Cerebellar cortex (tissue), 1 donor: ENCODE data around the gene SPRR5.

Experiments used
- DNase-seq: peaks from one replicate; pipeline ENCODE4 v3.0.0-alpha.2; 2015; ENCODE audit warnings: low spot score

The SPRR5 gene

DNA sequence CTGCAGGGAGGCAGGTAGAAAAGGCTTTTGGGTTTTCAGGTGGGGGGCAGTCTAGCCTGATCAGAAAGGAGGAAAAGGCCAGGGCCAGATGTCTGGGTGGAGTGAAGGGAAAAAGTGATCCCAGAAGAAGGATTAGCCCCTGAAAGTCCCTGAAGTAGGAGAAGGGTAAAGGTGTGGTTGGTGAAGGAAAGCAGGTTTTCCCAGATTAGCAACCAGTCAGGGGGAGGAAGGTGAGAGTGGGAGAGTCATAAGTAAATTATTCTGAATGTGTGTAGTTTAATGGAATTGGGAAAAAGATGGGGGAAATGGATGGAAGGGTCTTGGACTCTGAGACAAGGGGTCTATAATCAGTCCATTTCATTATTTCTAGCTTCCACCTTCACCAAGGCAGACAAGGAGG, 36.2 kb downstream of the SPRR5 start:
- no peak for DNase-seq

DNA sequence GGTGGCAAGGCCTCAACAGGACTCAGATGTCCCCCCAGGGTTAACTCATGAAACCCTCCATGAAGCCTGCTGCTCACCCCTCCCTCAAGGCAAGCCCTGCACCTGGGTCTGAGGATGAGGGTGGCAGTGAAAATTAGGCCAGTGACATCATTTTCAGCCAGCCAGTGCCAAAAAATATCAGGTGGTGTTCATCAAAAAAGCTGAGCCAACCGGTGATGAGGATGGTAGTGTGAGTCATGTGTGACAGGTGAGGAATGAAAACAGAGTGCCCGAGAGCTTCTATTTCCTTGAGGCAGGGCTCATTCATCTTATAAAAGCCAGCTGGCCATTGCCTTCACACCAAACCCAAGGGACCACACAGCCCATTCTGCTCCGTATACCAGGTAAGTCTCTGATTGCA, 36.7 kb downstream of the SPRR5 start, which contains the start of gene SPRR1A:
SPRR1A (plus strand) TSS at position 339 of the 400 bp plus-strand sequence. CDS start 1,150 bp downstream, outside the sequence.
- no peak for DNase-seq

DNA sequence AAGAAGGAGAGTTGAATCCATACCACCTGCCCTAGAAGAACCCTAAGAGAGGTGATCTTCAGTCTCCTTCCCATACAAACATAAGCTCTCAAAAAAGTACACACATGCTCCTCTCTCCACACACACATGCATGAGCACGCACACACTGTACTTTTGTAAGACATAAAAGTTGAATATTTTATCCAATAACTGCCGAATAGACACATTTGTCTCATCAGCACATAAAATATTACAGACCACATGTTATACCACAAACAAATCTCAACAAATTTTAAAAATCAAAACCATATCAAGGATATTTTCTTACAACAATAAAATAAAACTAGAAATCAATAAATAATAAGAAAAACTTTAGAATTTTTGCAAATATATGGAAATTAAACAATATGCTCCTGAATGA, 39.6 kb downstream of the SPRR5 start:
- DNase-seq, result no peak

DNA sequence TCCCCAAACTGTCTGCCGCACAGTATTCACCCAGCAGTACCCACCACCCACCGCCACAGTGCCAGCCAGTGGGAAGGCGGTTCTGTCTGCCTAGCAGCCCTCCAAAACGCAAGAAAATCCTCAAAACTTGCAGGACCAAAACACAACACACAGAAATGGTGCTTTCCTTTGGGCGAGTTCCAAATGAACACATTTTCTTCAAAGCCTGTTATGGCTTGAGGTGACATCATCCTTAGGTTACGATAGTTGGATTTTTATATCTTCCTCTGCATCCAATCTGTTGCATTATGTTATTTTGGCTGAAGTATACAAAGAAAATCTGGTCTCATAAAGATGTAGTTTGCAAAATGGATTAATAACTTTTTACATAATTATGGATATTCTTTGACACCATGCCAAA, 46.2 kb downstream of the SPRR5 start:
- DNase-seq, result no peak

DNA sequence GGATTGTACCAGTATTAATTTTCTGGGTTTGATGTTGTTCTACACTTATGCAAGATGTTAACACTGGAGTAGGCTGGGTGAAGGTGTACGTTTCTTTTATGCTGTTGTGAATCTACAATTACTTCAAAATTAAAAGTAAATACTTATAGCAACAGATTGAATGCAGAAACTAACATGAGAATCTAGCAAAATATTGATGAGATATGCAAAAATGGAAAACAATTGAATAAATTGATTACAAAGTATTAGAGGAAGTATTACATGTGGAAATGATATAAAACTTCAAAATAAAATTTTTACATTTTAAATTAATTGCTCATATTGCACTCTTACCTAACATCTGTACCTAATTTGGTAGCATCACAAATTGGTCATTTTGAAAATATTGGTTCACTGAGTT, 48.8 kb downstream of the SPRR5 start:
- DNase-seq, result no peak

DNA sequence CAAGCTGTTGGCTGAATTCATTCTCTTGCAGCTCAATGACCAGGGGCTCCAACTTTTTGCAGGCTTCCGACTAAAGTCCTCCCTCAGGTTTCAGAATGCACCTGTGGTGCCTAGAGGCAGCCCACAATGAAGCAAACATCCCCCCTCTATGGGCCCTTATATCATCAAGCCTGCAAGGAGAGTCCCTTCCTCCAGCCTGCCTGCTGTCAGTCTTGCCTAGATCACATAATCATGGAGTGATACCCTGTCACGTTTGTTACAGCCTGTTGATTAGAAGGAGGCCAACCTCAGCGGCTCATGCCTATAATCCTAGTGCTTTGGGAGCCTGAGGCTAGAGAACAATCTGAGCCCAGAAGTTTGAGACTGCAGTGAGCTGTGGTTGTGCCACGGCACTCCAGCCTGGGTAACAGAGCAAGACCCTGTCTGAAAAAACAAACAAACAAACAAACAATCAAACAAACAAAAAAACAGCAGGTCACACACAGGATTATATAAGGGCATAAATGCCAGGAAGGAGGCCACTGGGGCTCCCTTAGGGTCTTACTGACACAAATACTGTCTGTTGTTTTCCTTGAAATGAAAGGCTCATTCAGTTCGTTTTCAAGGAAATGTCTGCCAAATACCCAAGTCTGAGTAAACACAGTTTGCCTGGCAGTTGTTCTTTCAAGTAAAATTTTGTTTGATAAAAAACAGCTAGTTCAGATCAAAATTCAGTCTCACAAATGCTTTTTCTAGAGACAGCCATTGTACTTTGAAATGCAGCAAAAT, 49.8 kb downstream of the SPRR5 start:
- DNase-seq, result peak; percentile 0

- DNase-seq, result no peak
Observed at GRCh38 chr1:152997901-152998300, 50.9 kb downstream of the SPRR5 start.

GRCh38 chr1:152998476-152998875, 51.5 kb downstream of the SPRR5 start:
- no peak for DNase-seq
